A673 (cell line): Measurements from ENCODE around the gene TTLL3. TPM values are rescaled to one million over a fixed set of nuclear protein-coding genes. Genes with fewer than 3 reads are reported as not detected.

Experiments
- BruUV-seq: library from RNA; stranded (reverse); fragments of 400-500 nt; replicated peaks from 2 replicates; lab custom pipeline; 2021; lab: Mats Ljungman, UMichigan
- CTCF ChIA-PET: fragments of 300-600 bp; sonication (Branson Sonifier 250); formaldehyde crosslinking; loops from one replicate; lab custom pipeline; 2022; ENCODE audit warnings: antibody characterized with exemption; lab: Charles Lee
- POLR2A ChIA-PET: fragments of 300-600 bp; sonication (Branson Sonifier 250); formaldehyde crosslinking; loops from one replicate; lab custom pipeline; 2022; ENCODE audit warnings: antibody characterized with exemption; ENCODE audit not compliant: low non-redundant PET; lab: Charles Lee
- DNase-seq: peaks from one replicate; pipeline ENCODE4 v3.0.0-alpha.2; 2015; ENCODE audit warnings: low spot score
- H3K27ac ChIP-seq: fragments of 200-600 bp; sonication (generic); 2 replicates; pipeline ENCODE4 v1.5.1; 2016; ENCODE audit warnings: mixed run types, low read depth, mild to moderate bottlenecking, mixed read lengths, antibody characterized with exemption, low read length; ENCODE audit not compliant: poor library complexity, severe bottlenecking
- H3K27me3 ChIP-seq: fragments of 200-600 bp; sonication (generic); replicated peaks from 2 replicates; pipeline ENCODE4 v1.6.1; 2017; ENCODE audit warnings: mixed run types, low read depth, mild to moderate bottlenecking, mixed read lengths, antibody characterized with exemption, low read length; ENCODE audit not compliant: insufficient read depth, poor library complexity
- H3K36me3 ChIP-seq: fragments of 200-600 bp; sonication (generic); 2 replicates; pipeline ENCODE4 v1.6.1; 2016; ENCODE audit warnings: mixed run types, mild to moderate bottlenecking, mixed read lengths, antibody characterized with exemption, low read length; ENCODE audit not compliant: insufficient read depth, poor library complexity, severe bottlenecking
- H3K4me1 ChIP-seq: fragments of 200-600 bp; sonication (generic); 2 replicates; pipeline ENCODE4 v1.6.1; 2017; ENCODE audit warnings: mixed run types, mild to moderate bottlenecking, mixed read lengths, antibody characterized with exemption, low read length; ENCODE audit not compliant: insufficient read depth, poor library complexity, severe bottlenecking
- H3K4me3 ChIP-seq: fragments of 200-600 bp; sonication (generic); 2 replicates; pipeline ENCODE4 v1.5.1; 2016; ENCODE audit warnings: low read depth, mixed run types, mild to moderate bottlenecking, mixed read lengths, low read length; ENCODE audit not compliant: poor library complexity, severe bottlenecking
- H3K9me3 ChIP-seq: fragments of 200-600 bp; sonication (generic); 2 replicates; pipeline ENCODE4 v1.6.1; 2016; ENCODE audit warnings: mixed run types, low read depth, mild to moderate bottlenecking, mixed read lengths, antibody characterized with exemption, low read length; ENCODE audit not compliant: poor library complexity, severe bottlenecking
- CTCF ChIP-seq: fragments of 300-800, 200-600 bp; sonication (generic); conservative IDR thresholded peaks from 2 replicates; pipeline ENCODE4 v1.5.1; 2017; ENCODE audit warnings: low read depth, mild to moderate bottlenecking, antibody characterized with exemption, low read length, moderate library complexity, mixed read lengths
- EZH2 ChIP-seq: fragments of 200-600 bp; sonication (generic); IDR thresholded peaks from 2 replicates; pipeline ENCODE4 v1.6.1; 2017; ENCODE audit warnings: borderline replicate concordance, low read depth, mild to moderate bottlenecking, mixed read lengths, antibody characterized with exemption, low read length; ENCODE audit not compliant: poor library complexity, severe bottlenecking
- intact Hi-C: fragments of 100-400 bp; cut with micrococcal nuclease; formaldehyde crosslinking; loops from one replicate; pipeline ENCODE4 v1.10.0; 2022; ENCODE audit not compliant: unreplicated experiment
- total RNA-seq: library from RNA; stranded (reverse); gene quantifications from 2 replicates; pipeline ENCODE4 v1.2.3, GENCODE V29; 2021

Gene TTLL3
- total RNA-seq, 1 experiment from 2014 or later: 6.7 TPM

- H3K4me3 ChIP-seq: no peak overlapping the region
- no peak for DNase-seq
- no peaks in the 10 kb centered on the region for H3K27me3 ChIP-seq
- ChIA-PET CTCF (no interaction called here), POLR2A (no interaction called here)
- BruUV-seq: no TSS peak
- intact Hi-C loops: no loop called here
- H3K9me3 ChIP-seq: no peaks in the 10 kb centered on the region
- H3K4me1 ChIP-seq: peaks cover 9% of the 10 kb centered on the region
- no peaks in the 10 kb centered on the region for H3K36me3 ChIP-seq
- no peak overlapping the region for H3K27ac ChIP-seq
- no peak for TF ChIP-seq CTCF
- TF ChIP-seq EZH2: no peak
These were observed 51.6 kb downstream of the TTLL3 start for GRCh38 chr3:9861626-9862130.

GRCh38 chr3:9862391-9863057 lies 52.5 kb downstream of the TTLL3 start:
- ChIA-PET POLR2A (no interaction called here), CTCF (no interaction called here)
- intact Hi-C loops: no loop called here
- Histone ChIP-seq H3K27me3 (no peaks in the 10 kb centered on the region), H3K4me1 (peaks cover 9% of the 10 kb centered on the region), H3K4me3 (no peak overlapping the region), H3K36me3 (no peaks in the 10 kb centered on the region), H3K9me3 (no peaks in the 10 kb centered on the region), H3K27ac (no peak overlapping the region)
- TF ChIP-seq EZH2 (no peak), CTCF (no peak)
- no TSS peak for BruUV-seq
- no peak for DNase-seq

- TF ChIP-seq EZH2 (no peak), CTCF (no peak)
- CTCF ChIA-PET: no interaction called here
- no peak overlapping the region for H3K27ac ChIP-seq
- no peaks in the 10 kb centered on the region for H3K27me3 ChIP-seq
- BruUV-seq: no TSS peak
- H3K4me3 ChIP-seq: no peak overlapping the region
- H3K36me3 ChIP-seq: no peaks in the 10 kb centered on the region
- no peak for DNase-seq
- intact Hi-C loops: no loop called here
- no peaks in the 10 kb centered on the region for H3K9me3 ChIP-seq
- POLR2A ChIA-PET: no interaction called here
- H3K4me1 ChIP-seq: peaks cover 9% of the 10 kb centered on the region
These were observed 53.2 kb downstream of the TTLL3 start for GRCh38 chr3:9863058-9863772.
